H9 (cell line): Measurements from ENCODE around the gene BTRC. TPM values are rescaled to one million over a fixed set of nuclear protein-coding genes. Genes with fewer than 3 reads are reported as not detected.

Source experiments
- DNase-seq: peaks from one replicate; pipeline ENCODE4 v3.0.0-alpha.2; 2017
- H2AFZ ChIP-seq: one replicate; pipeline ENCODE4 v1.6.1; 2013; ENCODE audit warnings: mild to moderate bottlenecking, low read length, control low read depth, moderate library complexity
- H2AK5ac ChIP-seq: 2 replicates; pipeline ENCODE4 v1.6.1; 2013; ENCODE audit warnings: low read length, control low read depth, mixed read lengths; ENCODE audit not compliant: insufficient read length
- H2BK120ac ChIP-seq: one replicate; pipeline ENCODE4 v1.6.1; 2013; ENCODE audit warnings: low read depth, mild to moderate bottlenecking, low read length, control low read depth, inconsistent platforms; ENCODE audit not compliant: poor library complexity, severe bottlenecking
- H2BK12ac ChIP-seq: 2 replicates; pipeline ENCODE4 v1.6.1; 2013; ENCODE audit warnings: low read length, control low read depth, mixed read lengths, low read depth; ENCODE audit not compliant: insufficient read length
- H2BK15ac ChIP-seq: 2 replicates; pipeline ENCODE4 v1.6.1; 2013; ENCODE audit warnings: low read depth, low read length, control low read depth
- H2BK20ac ChIP-seq: one replicate; pipeline ENCODE4 v1.6.1; 2013; ENCODE audit warnings: low read depth, mild to moderate bottlenecking, low read length, control low read depth, inconsistent platforms; ENCODE audit not compliant: poor library complexity, severe bottlenecking
- H2BK5ac ChIP-seq: 2 replicates; pipeline ENCODE4 v1.6.1; 2013; ENCODE audit warnings: low read length, control low read depth, mixed read lengths; ENCODE audit not compliant: insufficient read length
- H3K14ac ChIP-seq: 2 replicates; pipeline ENCODE4 v1.6.1; 2013; ENCODE audit warnings: low read length, control low read depth; ENCODE audit not compliant: insufficient read depth
- H3K18ac ChIP-seq: 2 replicates; pipeline ENCODE4 v1.6.1; 2013; ENCODE audit warnings: low read depth, mild to moderate bottlenecking, mixed read lengths, low read length, control low read depth; ENCODE audit not compliant: insufficient read length
- H3K23ac ChIP-seq: 2 replicates; pipeline ENCODE4 v1.6.1; 2013; ENCODE audit warnings: low read length, control low read depth, mixed read lengths, low read depth; ENCODE audit not compliant: insufficient read length
- H3K23me2 ChIP-seq: 2 replicates; pipeline ENCODE4 v1.6.1; 2013; ENCODE audit warnings: low read depth, mild to moderate bottlenecking, mixed read lengths, low read length, control low read depth; ENCODE audit not compliant: insufficient read length, poor library complexity, severe bottlenecking
- H3K27ac ChIP-seq: 2 replicates; pipeline ENCODE4 v1.5.1; 2013; ENCODE audit warnings: low read length, control low read depth, mixed read lengths, low read depth; ENCODE audit not compliant: insufficient read length
- H3K27me3 ChIP-seq: 2 replicates; pipeline ENCODE4 v1.6.1; 2013; ENCODE audit warnings: low read length, control low read depth, inconsistent platforms; ENCODE audit not compliant: insufficient read depth
- H3K4ac ChIP-seq: 2 replicates; pipeline ENCODE4 v1.6.1; 2013; ENCODE audit warnings: low read depth, mild to moderate bottlenecking, control low read depth, inconsistent platforms, low read length, moderate library complexity
- H3K4me1 ChIP-seq: 2 replicates; pipeline ENCODE4 v1.6.1; 2013; ENCODE audit warnings: low read length, control low read depth, inconsistent platforms; ENCODE audit not compliant: insufficient read depth
- H3K4me2 ChIP-seq: 2 replicates; pipeline ENCODE4 v1.6.1; 2013; ENCODE audit warnings: low read length, control low read depth, mixed read lengths; ENCODE audit not compliant: insufficient read length, insufficient read depth
- H3K56ac ChIP-seq: 2 replicates; pipeline ENCODE4 v1.6.1; 2013; ENCODE audit warnings: low read depth, mild to moderate bottlenecking, mixed read lengths, low read length, control low read depth; ENCODE audit not compliant: insufficient read length
- H3K79me1 ChIP-seq: 2 replicates; pipeline ENCODE4 v1.6.1; 2013; ENCODE audit warnings: low read depth, mild to moderate bottlenecking, moderate library complexity, low read length, control low read depth, inconsistent platforms; ENCODE audit not compliant: insufficient read depth, poor library complexity, severe bottlenecking
- H3K79me2 ChIP-seq: 2 replicates; pipeline ENCODE4 v1.6.1; 2013; ENCODE audit warnings: low read length, control low read depth, inconsistent platforms; ENCODE audit not compliant: insufficient read depth
- H3K9ac ChIP-seq: 2 replicates; pipeline ENCODE4 v1.6.1; 2013; ENCODE audit warnings: low read length, control low read depth, mixed read lengths; ENCODE audit not compliant: insufficient read length; ENCODE audit errors: extremely low read depth
- H3K9me3 ChIP-seq: one replicate; pipeline ENCODE4 v1.6.1; 2013; ENCODE audit warnings: low read depth, low read length, inconsistent platforms; ENCODE audit not compliant: control insufficient read depth
- H3T11ph ChIP-seq: one replicate; pipeline ENCODE4 v1.6.1; 2013; ENCODE audit warnings: mild to moderate bottlenecking, low read length, control low read depth, inconsistent platforms
- H4K20me1 ChIP-seq: one replicate; pipeline ENCODE4 v1.6.1; 2013; ENCODE audit not compliant: control insufficient read depth, insufficient read length, insufficient read depth
- H4K5ac ChIP-seq: 2 replicates; pipeline ENCODE4 v1.6.1; 2013; ENCODE audit warnings: low read depth, mild to moderate bottlenecking, mixed read lengths, low read length, control low read depth; ENCODE audit not compliant: insufficient read length
- H4K8ac ChIP-seq: replicated peaks from 2 replicates; pipeline ENCODE4 v1.6.1; 2013; ENCODE audit warnings: low read length, control low read depth, mixed read lengths, low read depth; ENCODE audit not compliant: insufficient read length
- H4K91ac ChIP-seq: 2 replicates; pipeline ENCODE4 v1.6.1; 2013; ENCODE audit warnings: low read depth, mild to moderate bottlenecking, moderate library complexity, mixed read lengths, low read length, control low read depth; ENCODE audit not compliant: insufficient read length
- H3K27ac Mint-ChIP-seq, 3 experiments: 2 replicates in 2 of 3; 3 replicates in 1 of 3; pipeline ENCODE4 v1.8.0; 2020 to 2021; ENCODE audit warnings: mixed read lengths in 3 of 3, mild to moderate bottlenecking in 1 of 3, moderate library complexity in 1 of 3
- H3K27me3 Mint-ChIP-seq: 2 replicates; pipeline ENCODE4 v1.8.0; 2021; ENCODE audit warnings: low read depth, mild to moderate bottlenecking, moderate library complexity, mixed read lengths
- H3K36me3 Mint-ChIP-seq, 3 experiments: 2 replicates in 2 of 3; 3 replicates in 1 of 3; pipeline ENCODE4 v1.8.0; 2020 to 2021; ENCODE audit warnings: low read depth in 3 of 3, mixed read lengths in 3 of 3; ENCODE audit not compliant: insufficient read depth in 1 of 3
- H3K4me1 Mint-ChIP-seq, 2 experiments: 2 replicates each; pipeline ENCODE4 v1.8.0; 2020; ENCODE audit warnings: mixed read lengths in 2 of 2
- H3K4me3 Mint-ChIP-seq, 2 experiments: 2 replicates in 1 of 2; 3 replicates in 1 of 2; pipeline ENCODE4 v1.8.0; 2020 to 2021; ENCODE audit warnings: mild to moderate bottlenecking in 2 of 2, mixed read lengths in 2 of 2, moderate library complexity in 1 of 2
- H3K9me3 Mint-ChIP-seq, 2 experiments: 2 replicates in 1 of 2; 3 replicates in 1 of 2; pipeline ENCODE4 v1.8.0; 2020; ENCODE audit warnings: mild to moderate bottlenecking in 2 of 2, mixed read lengths in 2 of 2, moderate library complexity in 1 of 2
- CTCF ChIP-seq: fragments of 200-600 bp; sonication (generic); conservative IDR thresholded peaks from 3 replicates; pipeline ENCODE4 v1.8.0; 2021; ENCODE audit warnings: antibody characterized with exemption, mild to moderate bottlenecking
- WGBS: extraction: QIAGEN DNeasy Blood & Tissue Kit; methylation state at CpG from one replicate; pipeline ENCODE4 v1.1.7; 2013; ENCODE audit warnings: missing lambda C conversion rate, low lambda C conversion rate, mixed read lengths; ENCODE audit not compliant: insufficient read length; ENCODE audit errors: extremely low coverage; 5-methylcytosine and 5-hydroxymethylcytosine counted together
- total RNA-seq: library from RNA; stranded (reverse); gene quantifications from 2 replicates; pipeline ENCODE4 v1.2.1, GENCODE V29; 2021

The BTRC gene
- total RNA-seq, 1 experiment from 2014 or later: 24.2 TPM

GRCh38 chr10:101458869-101459268 is 104.9 kb downstream of the BTRC start:
- no peak for DNase-seq
- no peaks in the 10 kb centered on the region for H3K9me3 Mint-ChIP-seq

More at GRCh38 chr10:101458869-101459268, 104.9 kb downstream of the BTRC start:
- Histone ChIP-seq H2AFZ (no peak overlapping the region), H4K20me1 (no peaks in the 10 kb centered on the region), H3K18ac (no peak overlapping the region), H2BK120ac (no peak overlapping the region), H4K91ac (no peak overlapping the region), H3K27ac (no peak overlapping the region), H2AK5ac (no peak overlapping the region), H3K79me2 (no peaks in the 10 kb centered on the region), H3K9me3 (no peaks in the 10 kb centered on the region), H2BK20ac (no peak overlapping the region), H3K14ac (no peak overlapping the region), H3K4me1 (no peaks in the 10 kb centered on the region), H3K9ac (no peak overlapping the region), H4K8ac (no peak overlapping the region), H2BK5ac (no peak overlapping the region), H3K23me2 (no peaks in the 10 kb centered on the region), H3K27me3 (no peaks in the 10 kb centered on the region), H2BK15ac (no peak overlapping the region), H3K23ac (no peak overlapping the region), H3K4me2 (no peak overlapping the region), H4K5ac (no peak overlapping the region), H2BK12ac (no peak overlapping the region), H3T11ph (no peak overlapping the region), H3K4ac (no peak overlapping the region), H3K79me1 (no peaks in the 10 kb centered on the region), H3K56ac (no peak overlapping the region)
- Mint-ChIP-seq H3K4me3 (no peak overlapping the region), H3K36me3 (no peaks in the 10 kb centered on the region), H3K4me1 (0 out of 4 replicates have a peak, but pooled peaks cover 3% of the 10 kb centered on the region in 2 experiments), H3K27me3 (no peaks in the 10 kb centered on the region; the same call in 1 of the 2 replicates), H3K27ac (no peak overlapping the region)
- TF ChIP-seq CTCF: no peak
- no CpG with 5 or more reads among the region's 1 CpG for WGBS
